Amniotic epithelial cell (primary cell): ENCODE results near the gene VSIG10L.

ENCODE experiments used
- DNase-seq: peaks from one replicate; pipeline ENCODE4 v3.0.0-alpha.2; 2010; ENCODE audit warnings: low read depth

Gene VSIG10L

GRCh38 chr19:51317968-51318367 is 24.0 kb downstream of the VSIG10L start:
- no peak for DNase-seq

- peak; percentile 54 for DNase-seq
These were observed 24.6 kb downstream of the VSIG10L start for GRCh38 chr19:51317376-51317775.

GRCh38 chr19:51316688-51317087 is 25.3 kb downstream of the VSIG10L start:
- no peak for DNase-seq

- no peak for DNase-seq
These were observed 30.3 kb downstream of the VSIG10L start, which contains the start of gene IGLON5 for GRCh38 chr19:51311351-51312257. TSS of gene IGLON5 (plus strand) at chr19:51311644. CDS start at chr19:51311848, 204 bp downstream.

GRCh38 chr19:51305479-51305878 is 36.5 kb downstream of the VSIG10L start:
- no peak for DNase-seq

GRCh38 chr19:51301266-51301665 is 40.7 kb downstream of the VSIG10L start:
- DNase-seq: no peak

GRCh38 chr19:51297406-51297805 is 44.5 kb downstream of the VSIG10L start:
- no peak for DNase-seq

- DNase-seq: no peak
These were observed 45.4 kb downstream of the VSIG10L start for GRCh38 chr19:51296336-51297093.

- no peak for DNase-seq
These were observed 46.4 kb downstream of the VSIG10L start for GRCh38 chr19:51295382-51296126.

- no peak for DNase-seq
These were observed 47.0 kb downstream of the VSIG10L start for GRCh38 chr19:51294977-51295375.

- no peak for DNase-seq
These were observed 47.5 kb downstream of the VSIG10L start for GRCh38 chr19:51294211-51294976.

GRCh38 chr19:51293571-51294210 is 48.2 kb downstream of the VSIG10L start:
- no peak for DNase-seq

GRCh38 chr19:51292971-51293370 is 49.0 kb downstream of the VSIG10L start:
- no peak for DNase-seq

- no peak for DNase-seq
These were observed 52.3 kb downstream of the VSIG10L start for GRCh38 chr19:51289635-51290034.

GRCh38 chr19:51285682-51286081 is 56.3 kb downstream of the VSIG10L start:
- no peak for DNase-seq

GRCh38 chr19:51282335-51282734 is 59.6 kb downstream of the VSIG10L start:
- no peak for DNase-seq
